Fibroblast of upper back skin (primary cell): ENCODE measurements around the gene KRT80.

Experiments
- DNase-seq: peaks from one replicate; pipeline ENCODE4 v3.0.0-alpha.2; 2013

The KRT80 gene

GRCh38 chr12:52175371-52176350 lies 16.2 kb downstream of the KRT80 start:
- DNase-seq = no peak

DNA sequence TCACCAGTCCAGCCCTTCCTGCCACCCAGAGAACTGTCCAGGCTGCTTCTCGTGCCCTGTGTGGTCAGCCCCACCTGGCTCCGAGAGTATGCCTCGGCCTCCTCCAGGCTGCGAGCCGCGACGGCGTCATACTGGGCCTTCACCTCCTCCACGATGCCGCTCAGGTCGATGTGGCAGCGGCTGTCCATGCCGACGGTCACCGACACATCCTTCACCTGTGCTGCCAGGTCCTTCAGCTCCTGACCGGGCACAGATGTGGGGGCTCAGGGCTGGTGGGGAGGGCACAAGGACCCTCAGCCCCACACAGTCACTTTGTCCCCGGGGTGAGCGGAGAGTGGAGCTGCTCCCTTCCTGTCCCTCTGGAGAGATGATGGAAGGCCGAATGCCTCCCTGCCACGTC lies 18.3 kb downstream of the KRT80 start:
- DNase-seq = no peak

DNA sequence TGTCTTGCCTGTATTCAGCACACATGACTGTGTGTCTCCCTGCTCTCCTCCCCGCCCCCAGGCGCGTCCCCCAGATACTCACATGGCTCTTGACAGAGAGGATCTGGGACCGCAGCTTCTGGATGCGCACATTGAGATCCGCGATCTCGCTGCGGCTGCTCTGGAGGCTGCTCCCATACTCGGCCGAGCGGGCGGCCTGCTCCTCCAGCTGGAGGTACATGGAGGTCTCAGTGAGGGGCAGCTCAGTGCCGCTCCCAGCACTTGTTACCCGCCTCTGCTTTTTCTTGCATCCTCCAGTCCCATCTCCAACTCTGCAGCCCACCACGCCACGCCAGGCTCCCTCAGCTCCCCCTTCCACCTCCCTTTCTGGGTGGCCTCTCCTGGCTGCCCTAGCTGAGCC lies 18.9 kb downstream of the KRT80 start:
- DNase-seq = no peak

- no peak for DNase-seq
Observed at GRCh38 chr12:52171950-52172512, 19.8 kb downstream of the KRT80 start.

DNA sequence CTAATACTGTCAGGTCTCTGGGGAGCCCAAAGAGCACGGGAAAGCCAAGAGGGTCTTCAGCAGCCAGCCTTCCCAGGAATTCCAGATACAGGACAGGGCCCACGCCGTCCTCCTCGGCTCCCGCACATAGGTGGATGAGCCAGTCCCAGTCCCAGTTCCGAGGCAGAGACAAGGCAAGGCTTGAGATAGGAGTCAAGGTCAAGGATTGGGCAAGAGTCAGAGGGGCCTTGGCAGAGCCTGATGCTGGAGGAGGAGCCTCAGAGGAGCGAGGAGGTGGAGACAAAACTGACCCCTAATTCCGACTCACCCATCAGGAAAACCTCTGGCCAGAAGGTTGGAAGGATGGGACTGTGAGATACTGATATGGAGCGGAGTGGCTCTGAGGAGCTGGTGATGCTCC lies 21.0 kb downstream of the KRT80 start:
- DNase-seq = no peak

DNA sequence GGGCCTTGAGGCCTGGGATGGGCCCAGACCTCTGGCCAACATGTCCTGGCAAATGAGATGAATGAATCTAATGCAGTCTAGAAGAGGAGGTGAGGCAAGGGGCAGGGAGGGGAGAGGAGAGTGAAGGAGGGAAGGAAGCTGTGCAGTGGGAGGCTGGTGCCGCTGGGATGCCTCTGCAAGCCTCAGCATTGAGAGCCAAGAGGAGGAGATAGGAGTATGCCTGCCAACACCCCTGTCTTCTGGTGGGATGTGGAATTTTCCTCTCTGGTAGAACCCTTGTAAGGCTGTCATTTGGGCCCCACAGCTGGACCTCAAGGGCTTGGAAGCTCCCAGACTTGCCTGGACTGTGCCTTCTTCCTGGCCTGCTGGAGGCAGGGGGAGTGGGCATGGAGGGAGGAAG lies 21.9 kb downstream of the KRT80 start:
- DNase-seq = no peak

DNA sequence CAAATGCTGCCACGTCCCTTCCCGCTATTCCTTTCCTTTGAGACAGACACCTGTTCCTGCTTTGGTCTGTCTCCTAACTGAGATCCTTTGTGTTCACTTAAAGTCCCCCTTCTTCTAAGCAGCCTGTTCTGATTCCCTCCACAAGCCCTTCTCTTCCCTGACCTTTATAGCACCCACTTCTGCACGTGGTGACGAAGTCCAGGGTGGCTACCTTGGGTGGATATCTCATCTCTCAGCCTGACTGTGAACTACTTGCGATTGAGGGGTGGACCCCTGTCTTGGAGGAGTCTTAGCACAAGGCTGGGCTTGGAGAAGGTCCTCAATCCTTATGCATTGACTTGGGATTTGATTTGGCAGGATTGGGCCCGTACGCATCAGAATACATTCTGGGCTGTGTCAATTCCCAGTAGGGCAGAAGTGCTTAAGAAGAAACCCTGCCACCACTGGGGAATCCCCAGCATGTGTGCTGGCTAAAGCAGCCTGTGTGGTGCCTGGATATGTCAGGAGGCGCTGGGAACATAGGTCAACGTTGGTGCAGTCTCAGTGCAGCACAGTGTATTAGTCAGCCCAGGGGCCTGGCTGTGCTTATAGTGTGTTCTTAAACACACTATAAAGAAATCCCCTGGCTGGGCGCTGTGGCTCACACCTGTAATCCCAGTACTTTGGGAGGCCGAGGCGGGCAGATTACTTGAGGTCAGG lies 23.6 kb downstream of the KRT80 start:
- no peak for DNase-seq

DNA sequence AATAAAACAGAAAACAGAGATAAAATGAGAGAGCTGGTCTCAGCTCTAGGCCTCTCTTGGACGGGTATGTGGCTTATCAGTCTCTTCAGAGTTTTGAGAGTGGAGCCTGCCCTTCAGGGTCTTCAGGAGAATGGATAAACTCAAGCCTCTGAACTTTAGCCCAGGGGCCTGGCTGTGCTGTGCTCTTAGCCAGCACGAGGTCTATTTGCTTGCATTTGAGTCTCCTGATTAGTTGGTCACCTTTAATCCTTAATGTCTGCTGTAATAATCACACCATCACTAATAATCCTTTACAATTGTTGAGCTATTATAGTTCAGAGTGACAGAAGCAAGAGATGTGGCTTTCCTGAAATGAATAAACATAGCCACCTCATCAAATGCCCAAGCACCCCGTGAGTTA lies 24.3 kb downstream of the KRT80 start:
- DNase-seq = no peak

DNA sequence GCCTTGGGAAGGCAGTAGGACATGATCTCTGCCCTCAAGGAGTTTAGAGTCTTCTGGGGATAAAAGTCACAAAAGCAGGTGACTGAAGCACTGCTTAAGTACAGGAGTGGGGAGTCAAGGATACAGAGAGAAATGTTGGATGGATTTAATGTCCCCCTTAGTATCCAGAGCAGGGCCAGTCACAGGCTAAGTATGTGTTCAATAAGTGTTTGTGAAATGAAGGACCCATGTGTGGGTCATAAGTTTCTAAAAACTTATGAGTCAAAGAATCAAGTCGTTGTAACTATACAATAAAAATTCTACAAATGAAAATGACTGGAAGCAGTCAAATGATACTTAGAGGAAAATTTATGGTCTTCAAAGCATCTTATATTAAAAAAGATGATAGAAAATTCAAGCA lies 25.1 kb downstream of the KRT80 start:
- no peak for DNase-seq

DNA sequence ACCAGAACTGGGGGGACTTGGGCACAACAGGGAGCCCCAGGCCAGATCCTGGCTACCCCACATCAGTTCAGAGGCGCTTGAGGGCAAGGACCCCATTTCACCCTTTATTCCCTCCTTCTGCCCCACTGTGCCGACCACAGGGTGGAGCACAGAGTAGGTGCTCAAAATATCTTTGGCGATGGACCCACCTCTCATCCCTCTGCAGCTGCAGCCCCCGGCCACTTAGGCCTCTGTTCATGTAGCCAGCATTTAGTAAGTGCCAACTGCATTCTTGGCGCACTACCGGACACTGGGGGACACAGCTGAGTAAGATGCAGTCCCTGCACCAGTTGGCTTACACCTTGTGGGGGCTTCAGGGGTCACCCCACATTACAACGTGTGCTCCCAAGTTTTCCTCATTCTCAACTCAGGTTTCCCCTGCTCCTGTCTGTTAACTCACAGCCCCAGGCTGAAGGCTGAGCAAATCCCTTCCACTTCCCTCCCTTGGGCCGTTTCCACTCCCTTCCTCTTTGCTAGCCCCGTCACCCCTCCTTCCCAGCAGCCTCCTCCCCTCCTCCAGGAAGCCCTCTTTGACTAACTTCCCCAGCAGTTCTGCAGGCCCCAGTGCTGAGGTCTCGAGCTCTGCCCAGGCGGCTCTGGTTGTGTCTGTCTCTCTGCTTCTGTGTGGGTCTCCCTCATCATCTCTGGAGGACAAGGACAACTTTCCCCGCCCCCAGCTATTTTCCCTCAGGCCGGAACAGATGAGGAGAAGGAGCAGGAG lies 26.5 kb downstream of the KRT80 start:
- DNase-seq = no peak

DNA sequence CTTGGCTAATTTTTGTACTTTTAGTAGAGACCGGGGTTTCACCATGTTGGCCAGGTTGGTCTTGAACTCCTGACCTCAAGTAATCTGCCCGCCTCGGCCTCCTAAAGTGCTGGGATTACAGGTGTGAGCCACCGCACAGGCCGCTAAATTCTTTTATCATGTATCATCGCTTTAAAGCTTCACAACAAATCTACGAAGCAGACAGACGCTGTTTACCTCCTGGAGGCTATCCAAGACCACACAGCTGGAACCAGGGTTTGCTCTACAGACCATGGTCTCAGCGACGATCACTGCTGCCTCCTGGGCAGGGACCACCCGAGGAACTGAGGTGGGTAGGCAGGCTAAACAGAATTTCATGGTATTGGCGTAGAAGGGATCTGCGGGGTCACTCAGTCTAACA lies 27.2 kb downstream of the KRT80 start:
- no peak for DNase-seq

GRCh38 chr12:52162981-52163380 lies 28.8 kb downstream of the KRT80 start:
- DNase-seq = peak; percentile 74

DNA sequence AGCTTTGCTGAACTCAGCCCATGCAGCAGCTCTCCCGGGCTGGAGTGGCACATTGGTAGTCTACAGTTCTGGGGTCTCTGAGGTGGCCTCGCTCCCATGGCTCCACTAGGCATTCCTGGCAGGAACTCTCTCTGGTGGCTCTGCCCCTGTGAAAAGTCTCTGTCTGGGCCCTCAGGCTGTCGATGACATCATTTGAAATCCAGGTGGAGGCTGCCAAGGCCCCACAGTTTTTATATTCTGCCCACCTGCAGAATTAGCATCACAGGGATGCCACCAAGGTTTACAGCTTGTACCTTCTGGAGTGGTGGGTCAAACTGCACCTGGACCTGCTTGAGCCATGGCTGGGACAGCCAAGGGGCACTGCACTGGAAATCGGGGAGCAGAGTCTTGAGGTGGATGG lies 31.6 kb downstream of the KRT80 start:
- DNase-seq = no peak

DNA sequence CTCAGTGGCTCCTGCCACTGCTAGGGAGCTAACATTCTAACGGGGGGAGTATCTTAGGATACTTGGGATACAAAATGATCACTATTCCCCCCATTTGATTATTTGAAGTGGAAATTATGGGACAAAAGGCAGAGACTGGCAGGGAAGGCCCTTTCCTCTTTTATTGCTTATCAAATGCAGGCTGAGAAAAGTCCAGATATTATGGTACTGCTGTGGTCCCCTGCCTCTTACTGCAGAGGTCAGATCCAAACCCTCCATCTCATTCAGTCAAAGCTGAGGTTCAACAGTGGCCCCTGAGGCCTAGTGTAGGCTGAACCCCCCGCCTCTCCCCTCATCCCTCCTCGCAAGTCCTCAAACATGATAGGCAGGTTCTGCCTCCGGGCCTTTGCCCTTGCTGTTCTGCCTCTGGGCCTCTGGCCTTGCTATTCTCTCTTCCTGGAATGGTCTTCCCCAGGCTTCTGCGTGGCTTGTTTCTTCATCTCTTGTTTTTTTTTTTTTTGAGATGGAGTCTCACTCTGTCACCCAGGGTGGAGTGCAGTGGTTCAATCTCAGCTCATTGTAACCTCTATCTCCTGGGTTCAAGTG lies 34.2 kb downstream of the KRT80 start:
- DNase-seq = no peak

GRCh38 chr12:52156757-52157565 lies 34.9 kb downstream of the KRT80 start:
- DNase-seq = peak; percentile 60

GRCh38 chr12:52156311-52156710 lies 35.5 kb downstream of the KRT80 start:
- no peak for DNase-seq

DNA sequence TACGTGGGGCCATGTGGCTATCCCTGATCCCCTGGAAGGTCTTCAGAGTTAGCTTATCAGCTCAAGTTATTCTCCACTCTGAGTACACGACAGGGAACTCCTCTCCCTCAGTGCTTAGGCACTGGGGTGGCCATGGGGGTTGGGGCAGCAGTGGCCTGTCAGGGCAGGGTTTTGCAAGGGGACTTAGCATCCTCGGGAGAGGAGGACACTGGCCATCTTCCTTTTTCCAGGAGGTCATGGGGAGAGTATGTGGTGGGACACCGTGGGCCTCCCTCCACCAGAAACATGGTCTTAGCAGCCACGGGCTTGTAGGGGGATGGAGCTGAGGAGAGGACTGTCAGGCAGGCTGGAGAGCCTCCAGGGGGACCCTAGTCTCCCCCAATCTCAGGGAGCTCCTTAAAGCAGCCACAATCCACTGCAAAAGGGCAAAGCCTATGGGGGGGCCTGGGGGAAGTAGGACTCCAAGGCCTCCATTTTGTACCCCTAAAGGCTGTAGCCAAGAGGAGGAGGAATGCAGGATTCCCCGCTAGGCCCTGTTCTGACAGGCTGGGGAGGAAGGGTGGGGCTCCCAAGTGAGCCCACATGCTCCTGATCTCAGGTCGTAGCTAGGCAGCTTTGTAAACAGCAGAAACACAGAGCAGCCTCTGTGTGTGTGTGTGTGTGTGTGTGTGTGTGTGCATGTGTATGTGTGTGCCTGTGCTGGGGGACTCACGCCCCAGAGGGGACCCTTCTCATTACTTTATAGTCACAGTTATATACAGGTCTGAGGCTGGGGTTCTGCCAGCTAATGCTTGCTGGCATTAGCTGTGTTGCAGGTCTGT lies 36.6 kb downstream of the KRT80 start:
- DNase-seq = no peak

- DNase-seq = no peak
Observed at GRCh38 chr12:52152905-52153317, 38.9 kb downstream of the KRT80 start.

DNA sequence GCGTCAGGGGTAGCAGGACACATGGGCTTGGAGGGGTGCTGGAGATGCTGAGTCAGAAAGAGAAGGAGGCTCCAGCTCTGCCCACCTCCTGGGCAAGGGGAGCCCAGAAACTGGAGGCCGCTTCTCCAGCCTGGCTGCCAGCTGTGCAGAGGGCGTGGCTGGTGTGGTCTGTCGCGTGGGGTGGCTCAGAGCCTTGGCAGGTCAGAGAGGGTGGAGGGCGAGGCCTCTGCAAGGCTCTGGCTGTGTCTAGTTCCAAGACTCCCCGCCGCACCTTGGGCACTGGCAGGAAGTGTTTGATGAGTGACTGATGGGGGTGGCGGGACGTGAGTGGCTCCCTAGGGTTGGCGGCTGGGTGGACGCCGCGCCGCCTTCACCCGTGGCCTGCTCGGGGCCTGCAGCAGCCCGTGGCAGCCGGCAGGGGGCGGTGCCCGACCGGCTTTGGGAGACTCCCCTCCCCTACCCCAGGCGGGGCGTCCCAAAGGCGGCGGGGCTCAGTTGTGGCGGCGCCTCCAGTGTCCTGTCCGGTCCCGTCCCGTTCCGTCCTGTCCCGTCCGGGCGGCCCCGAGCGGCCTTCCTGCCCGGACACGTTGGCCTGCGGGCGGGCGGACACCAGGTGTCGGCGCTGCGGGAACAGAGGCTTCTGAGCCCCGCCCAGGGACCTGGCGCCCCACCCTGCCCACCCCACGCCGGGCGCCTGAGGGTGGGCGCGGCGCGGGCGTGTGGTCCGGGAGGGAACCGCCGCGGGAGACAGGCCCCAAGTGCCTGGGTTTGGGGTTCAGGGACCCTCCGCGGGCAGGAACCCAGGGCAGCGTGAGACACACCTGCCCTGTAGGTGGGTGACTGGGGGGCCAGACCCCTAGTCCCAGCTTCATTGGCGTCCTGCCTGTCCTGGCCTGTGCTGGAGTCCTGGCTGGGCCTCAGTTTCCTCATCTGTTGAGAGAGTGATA lies 39.7 kb downstream of the KRT80 start:
- DNase-seq = peak; percentile 58
